HCT116 (cell line): ENCODE results near the gene PAQR4. TPM values are rescaled to one million over a fixed set of nuclear protein-coding genes. Genes with fewer than 3 reads are reported as not detected.

Experiments used
- ATAC-seq: fragments of 200-7000 bp; cut with Tn5 transposase; 2 replicates; pipeline ENCODE4 v1.9.1; 2020; ENCODE audit warnings: mild to moderate bottlenecking, moderate library complexity
- BruUV-seq: library from RNA; stranded (reverse); fragments of 400-500 nt; replicated peaks from 2 replicates; lab custom pipeline; 2021; lab: Mats Ljungman, UMichigan
- CTCF ChIA-PET: fragments of 300-600 bp; sonication (Branson Sonifier 250); formaldehyde crosslinking; loops from one replicate; lab custom pipeline; 2021; ENCODE audit warnings: antibody characterized with exemption; lab: Charles Lee
- POLR2A ChIA-PET: fragments of 300-600, 350-600 bp; sonication (Branson Sonifier 250); formaldehyde crosslinking; loops from one replicate; lab custom pipeline; 2021; ENCODE audit warnings: antibody characterized with exemption; lab: Charles Lee
- RAD21 ChIA-PET, 2 experiments: fragments of 300-600 bp; sonication (Branson Sonifier 250); formaldehyde crosslinking; loops; one replicate each; lab custom pipeline; 2023; ENCODE audit warnings: low total read pairs in 2 of 2; ENCODE audit not compliant: uncharacterized antibody in 2 of 2, unreplicated experiment in 2 of 2, low non-redundant PET in 1 of 2; lab: Charles Lee
- DNase-seq: peaks from one replicate; pipeline ENCODE4 v3.0.0-alpha.2; 2010; ENCODE audit warnings: low read depth, low spot score
- H2AFZ ChIP-seq: fragments of 200-600 bp; shearing (Covaris generic), sonication (generic); 2 replicates; pipeline ENCODE4 v1.6.1; 2017; ENCODE audit warnings: low read depth, mixed run types, mixed read lengths, antibody characterized with exemption, low read length; ENCODE audit not compliant: poor library complexity, severe bottlenecking
- H3K27ac ChIP-seq: 2 replicates; pipeline ENCODE4 v1.5.1; 2012; ENCODE audit warnings: low read depth, low read length
- H3K27me3 ChIP-seq: fragments of 200-600 bp; sonication (generic); 2 replicates; pipeline ENCODE4 v1.6.1; 2016; ENCODE audit warnings: mixed run types, low read length, mixed read lengths; ENCODE audit not compliant: insufficient read depth
- H3K36me3 ChIP-seq, 2 experiments: fragments of 200-500 bp in 1 of 2; fragments of 200-600 bp in 1 of 2; sonication (Bioruptor generic) in 1 of 2; sonication (generic) in 1 of 2; 2 replicates each; pipeline versions ENCODE4 v1.5.1 to v1.6.1; 2014 to 2016; ENCODE audit warnings: low read length in 2 of 2, inconsistent platforms in 1 of 2, mixed read lengths in 1 of 2, mixed run types in 1 of 2; ENCODE audit not compliant: insufficient read depth in 2 of 2, control insufficient read depth in 1 of 2
- H3K4me1 ChIP-seq, 2 experiments: fragments of 200-600 bp in 1 of 2; sonication (generic) in 1 of 2; 2 replicates each; pipeline versions ENCODE4 v1.5.1 to v1.6.1; 2012 to 2017; ENCODE audit warnings: low read length in 2 of 2, inconsistent platforms in 1 of 2, mild to moderate bottlenecking in 1 of 2, mixed read lengths in 1 of 2, mixed run types in 1 of 2, moderate library complexity in 1 of 2; ENCODE audit not compliant: insufficient read depth in 2 of 2, control insufficient read depth in 1 of 2
- H3K4me2 ChIP-seq: fragments of 200-600 bp; sonication (generic); 2 replicates; pipeline ENCODE4 v1.6.1; 2017; ENCODE audit warnings: mixed run types, low read length, mixed read lengths
- H3K4me3 ChIP-seq, 2 experiments: fragments of 200-600 bp in 1 of 2; sonication (generic) in 1 of 2; replicated peaks in 1 of 2; 2 replicates each; pipeline ENCODE4 v1.5.1; 2011 to 2016; ENCODE audit warnings: low read length in 2 of 2, control low read depth in 1 of 2, low read depth in 1 of 2, mild to moderate bottlenecking in 1 of 2, mixed read lengths in 1 of 2, mixed run types in 1 of 2
- H3K79me2 ChIP-seq: fragments of 200-600 bp; sonication (generic); 2 replicates; pipeline ENCODE4 v1.6.1; 2017; ENCODE audit warnings: mild to moderate bottlenecking, mixed run types, low read length, moderate library complexity, mixed read lengths; ENCODE audit not compliant: insufficient read depth
- H3K9ac ChIP-seq: fragments of 200-600 bp; sonication (generic); 2 replicates; pipeline ENCODE4 v1.6.1; 2016; ENCODE audit warnings: low read length, mixed read lengths
- H3K9me2 ChIP-seq: fragments of 200-600 bp; sonication (generic), shearing (Covaris generic); 2 replicates; pipeline ENCODE4 v1.6.1; 2017; ENCODE audit warnings: mixed run types, mild to moderate bottlenecking, moderate library complexity; ENCODE audit not compliant: insufficient read depth
- H3K9me3 ChIP-seq, 2 experiments: fragments of 200-500 bp in 1 of 2; fragments of 200-600 bp in 1 of 2; sonication (Bioruptor generic) in 1 of 2; sonication (generic) in 1 of 2; 2 replicates each; pipeline ENCODE4 v1.6.1; 2014 to 2017; ENCODE audit warnings: low read length in 2 of 2, mixed read lengths in 2 of 2, inconsistent platforms in 1 of 2, low read depth in 1 of 2, mild to moderate bottlenecking in 1 of 2, mixed run types in 1 of 2, moderate library complexity in 1 of 2; ENCODE audit not compliant: control insufficient read depth in 1 of 2, insufficient read depth in 1 of 2
- H4K20me1 ChIP-seq: fragments of 200-600 bp; sonication (generic), shearing (Covaris generic); 2 replicates; pipeline ENCODE4 v1.6.1; 2017; ENCODE audit warnings: mixed run types, mild to moderate bottlenecking, moderate library complexity; ENCODE audit not compliant: insufficient read depth
- CEBPB ChIP-seq: IDR thresholded peaks from 2 replicates; pipeline ENCODE4 v1.6.1; 2012; ENCODE audit warnings: low read depth
- ELF1 ChIP-seq: IDR thresholded peaks from 2 replicates; pipeline ENCODE4 v1.6.1; 2012; ENCODE audit warnings: low read depth, borderline replicate concordance
- EZH2 ChIP-seq: fragments of 200-600 bp; sonication (generic); IDR thresholded peaks from 2 replicates; pipeline ENCODE4 v1.6.1; 2017; ENCODE audit warnings: antibody characterized with exemption, mixed run types
- EZH2phosphoT487 ChIP-seq: fragments of 200-600 bp; IDR thresholded peaks from 2 replicates; pipeline ENCODE4 v1.6.1; 2018; ENCODE audit warnings: antibody characterized with exemption, borderline replicate concordance
- JUND ChIP-seq: IDR thresholded peaks from 2 replicates; pipeline ENCODE4 v1.6.1; 2012
- MAX ChIP-seq: IDR thresholded peaks from 2 replicates; pipeline ENCODE4 v1.6.1; 2012
- POLR2A ChIP-seq: IDR thresholded peaks from 2 replicates; pipeline ENCODE4 v1.7.0; 2011; ENCODE audit warnings: borderline replicate concordance; ENCODE audit not compliant: insufficient read depth, insufficient read length; ENCODE audit errors: extremely low read depth
- POLR2AphosphoS5 ChIP-seq: IDR thresholded peaks from 2 replicates; pipeline ENCODE4 v1.6.1; 2011; ENCODE audit warnings: mild to moderate bottlenecking, low read depth, low read length, moderate library complexity
- SIN3A ChIP-seq: IDR thresholded peaks from 2 replicates; pipeline ENCODE4 v1.6.1; 2012; ENCODE audit warnings: low read depth
- YY1 ChIP-seq: IDR thresholded peaks from 2 replicates; pipeline ENCODE4 v1.6.1; 2011; ENCODE audit warnings: low read length, low read depth, moderate library complexity, mild to moderate bottlenecking; ENCODE audit not compliant: insufficient replicate concordance; ENCODE audit errors: extremely low read depth
- ZNF274 ChIP-seq: fragments of 200-500 bp; sonication (Bioruptor generic); IDR thresholded peaks from 2 replicates; pipeline ENCODE4 v1.6.1; 2014; ENCODE audit warnings: mild to moderate bottlenecking, low read depth, low read length, inconsistent platforms
- intact Hi-C: fragments of 100-400 bp; cut with micrococcal nuclease; formaldehyde crosslinking; loops from 2 replicates; pipeline ENCODE4 v1.10.0; 2022
- total RNA-seq: library from RNA; stranded (reverse); gene quantifications from one replicate; pipeline ENCODE4 v1.2.1, GENCODE V29; 2021; ENCODE audit not compliant: unreplicated experiment
- TF ChIP-seq, protein P1 (sequence below): IDR thresholded peaks from 2 replicates; pipeline ENCODE4 v1.6.1; 2011; ENCODE audit warnings: mild to moderate bottlenecking, low read length, moderate library complexity; ENCODE audit not compliant: insufficient replicate concordance; ENCODE audit errors: extremely low read depth
- TF ChIP-seq, protein P2 (sequence below): IDR thresholded peaks from 2 replicates; pipeline ENCODE4 v1.6.1; 2012

PAQR4 gene
- total RNA-seq, 1 experiment from 2014 or later = 45.6 TPM

- H3K79me2 ChIP-seq = no peaks in the 10 kb centered on the region
- no peak overlapping the region for H3K9ac ChIP-seq
- ChIA-PET POLR2A (no interaction called here), RAD21 (no interaction called here), CTCF (no interaction called here)
- H3K9me3 ChIP-seq = no peaks in the 10 kb centered on the region
- DNase-seq = no peak
- H2AFZ ChIP-seq = no peak overlapping the region
- H3K36me3 ChIP-seq = peaks cover 0 to 2% of the 10 kb centered on the region in 2 experiments; a peak in 2 of 4 replicates
- intact Hi-C loops = no loop called here
- H3K4me1 ChIP-seq = no peaks in the 10 kb centered on the region
- no peak for TF ChIP-seq ELF1
- TF ChIP-seq MAX = no peak
- TF ChIP-seq CEBPB = no peak
- TF ChIP-seq SIN3A = no peak
- TF ChIP-seq, protein P1, sequence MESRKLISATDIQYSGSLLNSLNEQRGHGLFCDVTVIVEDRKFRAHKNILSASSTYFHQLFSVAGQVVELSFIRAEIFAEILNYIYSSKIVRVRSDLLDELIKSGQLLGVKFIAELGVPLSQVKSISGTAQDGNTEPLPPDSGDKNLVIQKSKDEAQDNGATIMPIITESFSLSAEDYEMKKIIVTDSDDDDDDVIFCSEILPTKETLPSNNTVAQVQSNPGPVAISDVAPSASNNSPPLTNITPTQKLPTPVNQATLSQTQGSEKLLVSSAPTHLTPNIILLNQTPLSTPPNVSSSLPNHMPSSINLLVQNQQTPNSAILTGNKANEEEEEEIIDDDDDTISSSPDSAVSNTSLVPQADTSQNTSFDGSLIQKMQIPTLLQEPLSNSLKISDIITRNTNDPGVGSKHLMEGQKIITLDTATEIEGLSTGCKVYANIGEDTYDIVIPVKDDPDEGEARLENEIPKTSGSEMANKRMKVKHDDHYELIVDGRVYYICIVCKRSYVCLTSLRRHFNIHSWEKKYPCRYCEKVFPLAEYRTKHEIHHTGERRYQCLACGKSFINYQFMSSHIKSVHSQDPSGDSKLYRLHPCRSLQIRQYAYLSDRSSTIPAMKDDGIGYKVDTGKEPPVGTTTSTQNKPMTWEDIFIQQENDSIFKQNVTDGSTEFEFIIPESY = no peak
- no peak for TF ChIP-seq JUND
- no peak overlapping the region for H3K4me3 ChIP-seq
- H3K9me2 ChIP-seq = no peaks in the 10 kb centered on the region
- H3K27me3 ChIP-seq = no peaks in the 10 kb centered on the region
- no peak overlapping the region for H3K4me2 ChIP-seq
- no peak for ATAC-seq
- BruUV-seq = TSS peak; percentile 8
- no peak overlapping the region for H3K27ac ChIP-seq
- H4K20me1 ChIP-seq = no peaks in the 10 kb centered on the region
These were observed 34.7 kb upstream of the PAQR4 start for GRCh38 chr16:2934450-2934849.

DNA sequence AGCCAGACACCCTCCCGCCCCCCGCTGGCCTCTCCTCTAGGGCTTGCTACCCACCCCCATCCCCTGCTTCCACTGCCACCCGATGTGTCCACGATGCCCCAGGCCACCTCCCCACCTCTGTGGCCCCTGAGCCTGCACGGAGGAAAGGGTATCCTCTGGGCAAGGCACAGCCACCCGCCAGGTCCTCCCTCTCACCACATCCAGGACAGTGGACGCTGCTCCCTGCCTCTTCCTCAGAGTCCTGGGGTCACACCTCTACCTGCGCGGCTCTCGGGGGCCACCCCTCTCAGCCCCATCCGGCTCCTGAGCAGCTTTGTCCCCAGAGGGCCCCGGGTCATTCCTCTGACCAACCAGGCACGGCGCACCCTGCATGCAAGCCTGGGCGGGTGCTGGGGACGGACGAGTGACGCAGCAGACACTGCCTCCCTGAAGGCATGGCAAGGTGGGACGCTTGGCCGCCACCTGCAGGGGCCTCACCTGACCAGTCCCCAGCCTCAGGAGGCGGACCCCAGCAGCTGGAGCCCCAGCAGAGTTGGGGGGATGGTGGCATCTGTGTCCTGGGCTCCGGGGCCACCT lies 32.6 kb upstream of the PAQR4 start:
- ChIA-PET POLR2A (no interaction called here), CTCF (no interaction called here), RAD21 (no interaction called here)
- no TSS peak for BruUV-seq
- Histone ChIP-seq H3K4me1 (no peaks in the 10 kb centered on the region), H3K27me3 (no peaks in the 10 kb centered on the region), H3K4me2 (no peak overlapping the region), H3K9me3 (no peaks in the 10 kb centered on the region), H3K9me2 (no peaks in the 10 kb centered on the region), H2AFZ (no peak overlapping the region), H4K20me1 (no peaks in the 10 kb centered on the region), H3K4me3 (no peak overlapping the region), H3K36me3 (peaks cover 14 to 16% of the 10 kb centered on the region in 2 experiments; a peak in 3 of 4 replicates), H3K79me2 (no peaks in the 10 kb centered on the region), H3K9ac (no peak overlapping the region), H3K27ac (no peak overlapping the region)
- ATAC-seq (peak; percentile 13; the same call in 1 of the 2 replicates), DNase-seq (no peak)
- intact Hi-C loops = no loop called here
- TF ChIP-seq, protein P1 = no peak
- TF ChIP-seq YY1 = no peak
- TF ChIP-seq POLR2A = no peak
- no peak for TF ChIP-seq EZH2
- TF ChIP-seq POLR2AphosphoS5 = no peak
- TF ChIP-seq EZH2phosphoT487 = no peak
- no peak for TF ChIP-seq ELF1
- TF ChIP-seq, protein P2, sequence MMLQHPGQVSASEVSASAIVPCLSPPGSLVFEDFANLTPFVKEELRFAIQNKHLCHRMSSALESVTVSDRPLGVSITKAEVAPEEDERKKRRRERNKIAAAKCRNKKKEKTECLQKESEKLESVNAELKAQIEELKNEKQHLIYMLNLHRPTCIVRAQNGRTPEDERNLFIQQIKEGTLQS = no peak
- no peak for TF ChIP-seq ZNF274
